Chondrocyte (in vitro differentiated cells): Measurements from ENCODE around the gene RHCE. TPM values are rescaled to one million over a fixed set of nuclear protein-coding genes. Genes with fewer than 3 reads are reported as not detected.
"Not testable (repeated sequence)": the region's sequence is repeated elsewhere in the genome, so short reads cannot be mapped to it uniquely, and the experiment has no call there.

ENCODE experiments used
- DNase-seq: peaks from one replicate; pipeline ENCODE4 v3.0.0; 2021; ENCODE audit warnings: mixed read lengths, low spot score
- H3K27ac Mint-ChIP-seq: one replicate; pipeline ENCODE4 v1.8.0; 2021; ENCODE audit warnings: mild to moderate bottlenecking, moderate library complexity, mixed read lengths; ENCODE audit not compliant: unreplicated experiment
- H3K27me3 Mint-ChIP-seq: 2 replicates; pipeline ENCODE4 v1.8.0; 2021; ENCODE audit warnings: low read depth, mixed read lengths
- H3K36me3 Mint-ChIP-seq: 2 replicates; pipeline ENCODE4 v1.8.0; 2021; ENCODE audit warnings: low read depth, mixed read lengths
- H3K4me1 Mint-ChIP-seq: 2 replicates; pipeline ENCODE4 v1.8.0; 2021; ENCODE audit warnings: low read depth, mild to moderate bottlenecking, mixed read lengths
- H3K4me3 Mint-ChIP-seq: one replicate; pipeline ENCODE4 v1.8.0; 2021; ENCODE audit warnings: mild to moderate bottlenecking, moderate library complexity, mixed read lengths; ENCODE audit not compliant: unreplicated experiment
- H3K9me3 Mint-ChIP-seq: 2 replicates; pipeline ENCODE4 v1.8.0; 2021; ENCODE audit warnings: low read depth, mixed read lengths
- total RNA-seq: library from RNA; stranded (reverse); gene quantifications from 3 replicates; pipeline ENCODE4 v1.2.1, GENCODE V29; 2021
- TF ChIP-seq, protein P1 (sequence below): fragments of 200-600 bp; sonication (generic); IDR thresholded peaks from 2 replicates; pipeline ENCODE4 v1.5.0; 2021; ENCODE audit warnings: antibody characterized with exemption, mild to moderate bottlenecking, moderate library complexity

Gene RHCE
- total RNA-seq, 1 donor from 2014 or later: 1.0 TPM

DNA sequence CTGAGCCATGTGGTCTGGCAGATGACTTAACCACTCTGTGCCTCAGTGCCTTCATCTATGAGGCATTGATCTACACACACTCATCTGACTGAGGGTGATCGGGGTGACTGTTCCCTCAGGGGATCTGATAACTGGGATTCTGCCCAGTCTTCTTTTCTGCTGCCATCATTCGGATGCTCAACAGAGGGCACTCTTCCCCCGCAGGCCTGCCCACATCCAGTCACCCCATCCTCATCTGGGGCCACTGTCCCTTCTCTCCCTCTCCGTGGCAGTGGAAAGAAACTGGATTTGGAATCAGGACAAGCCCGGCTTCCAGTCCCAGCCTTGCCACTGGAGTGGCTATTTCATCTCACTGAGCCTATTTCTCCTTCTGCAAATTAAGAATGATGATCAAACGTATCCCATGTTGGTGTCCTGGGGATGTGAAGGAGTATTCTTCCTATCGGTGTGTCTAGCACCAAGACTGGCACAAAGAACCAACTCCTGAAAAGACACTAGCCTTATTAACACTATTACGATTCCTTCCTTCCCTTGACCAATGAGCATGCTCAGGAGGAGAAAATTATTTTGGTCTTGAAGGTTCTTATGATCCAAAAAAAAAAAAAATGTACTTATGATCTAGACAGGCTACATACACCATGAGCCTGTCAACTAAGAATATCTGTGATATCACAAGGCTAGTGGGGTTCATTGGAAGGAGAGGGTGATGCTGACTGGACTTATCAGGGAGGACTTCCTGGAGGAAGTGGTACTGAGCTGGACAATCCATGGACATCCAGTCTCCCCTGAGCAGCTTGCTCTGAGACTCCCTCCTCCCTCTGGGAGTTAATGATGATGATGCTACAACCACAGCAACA is 17.4 kb downstream of the RHCE start:
- H3K4me3 Mint-ChIP-seq, H3K4me1 Mint-ChIP-seq, H3K36me3 Mint-ChIP-seq, H3K27ac Mint-ChIP-seq, H3K9me3 Mint-ChIP-seq, DNase-seq: not testable (repeated sequence)
- peaks cover 13% of the 10 kb centered on the region for H3K27me3 Mint-ChIP-seq
- TF ChIP-seq, protein P1, sequence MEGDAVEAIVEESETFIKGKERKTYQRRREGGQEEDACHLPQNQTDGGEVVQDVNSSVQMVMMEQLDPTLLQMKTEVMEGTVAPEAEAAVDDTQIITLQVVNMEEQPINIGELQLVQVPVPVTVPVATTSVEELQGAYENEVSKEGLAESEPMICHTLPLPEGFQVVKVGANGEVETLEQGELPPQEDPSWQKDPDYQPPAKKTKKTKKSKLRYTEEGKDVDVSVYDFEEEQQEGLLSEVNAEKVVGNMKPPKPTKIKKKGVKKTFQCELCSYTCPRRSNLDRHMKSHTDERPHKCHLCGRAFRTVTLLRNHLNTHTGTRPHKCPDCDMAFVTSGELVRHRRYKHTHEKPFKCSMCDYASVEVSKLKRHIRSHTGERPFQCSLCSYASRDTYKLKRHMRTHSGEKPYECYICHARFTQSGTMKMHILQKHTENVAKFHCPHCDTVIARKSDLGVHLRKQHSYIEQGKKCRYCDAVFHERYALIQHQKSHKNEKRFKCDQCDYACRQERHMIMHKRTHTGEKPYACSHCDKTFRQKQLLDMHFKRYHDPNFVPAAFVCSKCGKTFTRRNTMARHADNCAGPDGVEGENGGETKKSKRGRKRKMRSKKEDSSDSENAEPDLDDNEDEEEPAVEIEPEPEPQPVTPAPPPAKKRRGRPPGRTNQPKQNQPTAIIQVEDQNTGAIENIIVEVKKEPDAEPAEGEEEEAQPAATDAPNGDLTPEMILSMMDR: peak; percentile 73

DNA sequence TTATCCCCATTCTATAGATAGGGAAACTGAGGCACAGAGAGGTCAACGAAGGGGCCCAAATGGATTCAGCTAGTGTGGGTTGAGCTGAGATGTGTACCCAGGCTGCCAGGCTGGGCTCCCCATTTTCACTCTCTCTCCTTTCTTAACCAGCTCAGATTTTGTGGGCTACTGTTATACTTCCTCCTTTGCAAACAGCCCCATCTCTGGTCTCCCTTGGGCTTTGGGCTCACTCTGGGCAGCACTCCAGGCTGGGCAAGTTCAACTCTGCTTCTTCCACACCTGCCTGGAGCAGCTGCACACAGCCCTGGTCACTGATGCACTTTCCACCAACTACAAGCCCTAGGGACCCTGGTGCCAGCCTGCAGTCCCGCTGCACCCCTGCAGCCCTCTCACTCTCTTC is 22.5 kb downstream of the RHCE start:
- H3K4me1 Mint-ChIP-seq, H3K27ac Mint-ChIP-seq: not testable (repeated sequence)
- H3K27me3 Mint-ChIP-seq: peaks cover 15% of the 10 kb centered on the region

DNA sequence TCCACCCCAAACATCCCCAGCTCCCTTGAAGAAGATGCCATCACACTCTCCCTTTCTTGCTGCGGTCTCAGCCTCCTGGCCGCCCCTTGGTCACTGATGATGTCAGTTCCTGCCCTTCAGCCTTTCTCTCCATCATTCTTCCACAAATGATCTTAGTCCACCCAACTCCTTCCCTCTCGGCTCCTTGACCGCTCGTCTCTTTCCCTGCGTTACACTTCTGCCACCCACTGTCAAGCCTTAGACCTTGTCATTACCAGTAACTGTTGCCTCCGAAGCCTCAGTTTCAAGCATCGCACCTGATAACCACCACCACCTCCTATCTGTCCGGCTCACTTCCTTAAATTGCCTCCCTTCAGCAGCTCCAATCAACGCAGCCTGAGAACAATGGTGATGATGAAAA is 23.1 kb downstream of the RHCE start:
- DNase-seq, H3K9me3 Mint-ChIP-seq, H3K4me3 Mint-ChIP-seq, H3K4me1 Mint-ChIP-seq, H3K27ac Mint-ChIP-seq, H3K36me3 Mint-ChIP-seq: not testable (repeated sequence)
- H3K27me3 Mint-ChIP-seq: peaks cover 15% of the 10 kb centered on the region

More for the DNA sequence above, 22.5 kb downstream of the RHCE start:
- not testable (repeated sequence) for DNase-seq, H3K4me3 Mint-ChIP-seq, H3K36me3 Mint-ChIP-seq, H3K9me3 Mint-ChIP-seq

DNA sequence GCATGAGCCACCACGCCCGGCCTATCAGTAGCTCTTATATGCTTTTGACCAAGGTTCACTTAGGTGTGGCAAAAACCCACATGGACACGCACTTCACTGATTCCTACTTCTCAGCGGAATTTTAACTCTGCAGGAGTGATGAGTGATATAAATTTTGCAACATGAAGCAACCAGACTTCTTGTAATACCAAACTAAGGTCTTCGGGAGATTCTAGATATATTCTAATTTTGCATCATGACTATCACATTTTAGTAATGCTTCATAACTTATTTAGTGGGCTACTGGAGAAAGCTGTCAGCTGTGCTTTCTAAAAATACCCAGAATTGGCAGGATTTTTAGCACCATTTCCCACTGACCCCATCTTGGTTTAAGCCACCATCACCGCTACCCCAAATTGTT is 27.8 kb downstream of the RHCE start:
- no peaks in the 10 kb centered on the region for H3K4me1 Mint-ChIP-seq
- TF ChIP-seq, protein P1: no peak
- H3K27ac Mint-ChIP-seq: no peak overlapping the region
- peaks cover 1% of the 10 kb centered on the region for H3K27me3 Mint-ChIP-seq
- no peak overlapping the region for H3K4me3 Mint-ChIP-seq
- H3K9me3 Mint-ChIP-seq: no peaks in the 10 kb centered on the region
- no peaks in the 10 kb centered on the region for H3K36me3 Mint-ChIP-seq
- DNase-seq: no peak

DNA sequence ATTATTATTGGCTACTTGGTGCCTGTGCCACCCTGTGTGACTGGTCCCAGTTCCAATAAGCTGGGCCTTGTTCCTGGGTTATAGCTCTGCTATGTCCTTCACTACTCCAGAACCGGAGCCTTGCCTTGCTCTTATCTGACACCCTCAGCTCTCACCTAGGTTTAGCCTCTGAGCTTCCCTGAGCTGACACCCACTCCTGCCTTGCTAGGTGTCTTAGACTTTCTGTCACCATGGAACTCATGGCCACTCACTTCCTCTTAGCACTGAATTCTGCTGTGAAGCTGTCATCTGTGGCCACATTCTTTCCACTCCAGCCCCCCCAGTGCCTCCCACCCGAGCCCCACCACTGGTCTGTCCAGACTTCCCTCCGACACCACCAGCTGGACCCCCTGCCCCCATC is 30.9 kb downstream of the RHCE start:
- H3K9me3 Mint-ChIP-seq, H3K36me3 Mint-ChIP-seq, DNase-seq, H3K4me3 Mint-ChIP-seq, H3K27ac Mint-ChIP-seq, H3K4me1 Mint-ChIP-seq, H3K27me3 Mint-ChIP-seq: not testable (repeated sequence)

DNA sequence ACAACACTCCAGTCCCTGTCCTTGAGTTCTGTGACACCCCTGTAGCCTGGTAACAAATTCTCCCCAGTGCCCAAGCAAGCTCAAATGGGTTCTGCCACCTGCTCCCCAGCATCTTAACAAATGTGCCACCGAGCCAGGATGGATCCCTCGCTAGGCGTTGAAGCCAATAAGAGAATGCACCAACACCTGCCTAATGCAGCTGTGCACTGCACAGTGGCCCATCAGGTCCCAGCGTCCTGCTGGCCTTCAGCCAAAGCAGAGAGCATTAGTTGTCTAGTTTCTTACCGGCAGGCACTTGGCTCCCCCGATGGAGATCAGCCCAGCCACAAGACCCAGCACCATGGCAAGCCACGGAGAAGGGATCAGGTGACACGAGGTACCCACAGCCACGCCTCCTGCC is 31.9 kb downstream of the RHCE start:
- H3K4me3 Mint-ChIP-seq, H3K27ac Mint-ChIP-seq, H3K27me3 Mint-ChIP-seq, H3K9me3 Mint-ChIP-seq, DNase-seq, H3K4me1 Mint-ChIP-seq, H3K36me3 Mint-ChIP-seq: not testable (repeated sequence)

DNA sequence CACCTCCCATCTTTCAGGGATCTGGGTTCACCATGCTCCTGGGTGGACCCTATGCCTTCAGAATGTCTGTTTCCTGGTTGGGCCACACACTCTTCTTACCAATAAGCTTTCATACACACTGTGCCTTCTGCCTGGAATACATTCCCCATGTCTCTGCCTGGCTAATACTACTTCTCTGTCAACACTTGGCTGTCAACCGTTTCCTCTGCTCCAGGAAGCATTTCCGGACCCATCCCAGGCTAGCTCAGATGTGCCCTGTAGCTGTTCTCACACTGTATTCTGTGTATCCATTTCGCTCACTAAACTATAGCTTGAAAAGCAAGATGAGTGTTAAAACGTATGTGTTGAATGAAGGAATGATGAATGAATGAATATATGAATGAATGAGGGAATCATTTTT is 33.5 kb downstream of the RHCE start:
- H3K27ac Mint-ChIP-seq, H3K4me3 Mint-ChIP-seq, H3K36me3 Mint-ChIP-seq, H3K27me3 Mint-ChIP-seq, DNase-seq, H3K9me3 Mint-ChIP-seq, H3K4me1 Mint-ChIP-seq: not testable (repeated sequence)

DNA sequence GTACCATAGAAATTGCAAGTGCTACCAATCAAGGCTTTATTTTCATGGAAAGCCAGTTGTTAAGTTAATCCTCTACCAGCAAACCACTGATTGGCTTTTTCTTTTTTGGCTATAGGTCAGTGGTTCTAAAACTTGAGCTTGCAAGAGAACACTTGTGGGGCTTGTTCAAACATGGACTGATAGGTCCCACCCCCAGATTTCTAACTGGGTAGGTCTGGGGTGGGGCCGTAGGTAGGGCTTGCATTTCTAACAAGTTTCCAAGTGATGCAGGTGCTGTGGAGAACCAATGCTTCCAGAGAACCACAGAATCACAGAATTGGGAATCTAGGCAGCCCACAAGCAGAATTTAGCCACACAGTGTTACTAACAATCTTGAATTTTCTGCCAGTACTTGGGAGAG is 36.8 kb downstream of the RHCE start:
- H3K27ac Mint-ChIP-seq, DNase-seq, H3K9me3 Mint-ChIP-seq, H3K4me3 Mint-ChIP-seq, H3K4me1 Mint-ChIP-seq, H3K36me3 Mint-ChIP-seq, H3K27me3 Mint-ChIP-seq: not testable (repeated sequence)

DNA sequence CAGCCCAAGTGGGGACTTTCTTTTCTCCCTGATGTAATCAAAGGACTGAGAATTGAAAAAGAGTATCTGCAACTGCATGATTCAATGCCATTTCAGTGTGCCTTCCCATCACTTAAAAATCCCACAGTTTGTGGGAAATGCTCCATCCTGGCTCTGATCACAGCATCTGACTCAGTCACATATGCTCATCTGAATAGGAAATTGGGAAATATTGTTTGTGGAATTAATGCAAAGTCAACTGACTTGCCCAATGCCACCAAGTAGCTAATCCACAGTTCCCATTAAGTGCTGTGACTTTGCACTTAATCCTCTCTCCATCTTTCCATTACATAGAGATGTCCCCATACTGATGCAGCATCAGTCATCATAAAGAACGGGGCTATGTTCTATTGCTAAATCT is 37.5 kb downstream of the RHCE start:
- not testable (repeated sequence) for H3K4me3 Mint-ChIP-seq, H3K36me3 Mint-ChIP-seq, H3K27ac Mint-ChIP-seq, DNase-seq, H3K4me1 Mint-ChIP-seq, H3K9me3 Mint-ChIP-seq, H3K27me3 Mint-ChIP-seq

DNA sequence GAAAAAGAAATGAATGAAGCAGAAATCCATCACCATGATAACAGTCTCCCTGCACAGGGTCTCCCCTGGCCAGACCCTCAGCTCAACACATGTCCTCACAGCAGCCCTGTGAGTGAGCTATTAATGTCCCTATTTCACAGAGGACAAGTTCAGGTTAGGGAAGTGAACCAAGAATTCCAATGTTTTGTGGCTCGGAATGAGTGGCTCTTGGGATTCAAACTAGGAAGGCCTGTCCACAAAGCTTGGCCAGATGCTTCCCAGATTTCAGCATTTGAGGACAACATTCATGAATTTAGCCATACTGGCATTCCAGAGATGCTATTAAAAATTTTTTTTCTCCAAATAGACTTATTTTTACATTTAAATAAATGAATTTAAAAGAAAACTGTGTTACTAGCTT is 38.1 kb downstream of the RHCE start:
- H3K4me1 Mint-ChIP-seq, H3K27ac Mint-ChIP-seq, H3K4me3 Mint-ChIP-seq, H3K27me3 Mint-ChIP-seq, H3K9me3 Mint-ChIP-seq, DNase-seq, H3K36me3 Mint-ChIP-seq: not testable (repeated sequence)

DNA sequence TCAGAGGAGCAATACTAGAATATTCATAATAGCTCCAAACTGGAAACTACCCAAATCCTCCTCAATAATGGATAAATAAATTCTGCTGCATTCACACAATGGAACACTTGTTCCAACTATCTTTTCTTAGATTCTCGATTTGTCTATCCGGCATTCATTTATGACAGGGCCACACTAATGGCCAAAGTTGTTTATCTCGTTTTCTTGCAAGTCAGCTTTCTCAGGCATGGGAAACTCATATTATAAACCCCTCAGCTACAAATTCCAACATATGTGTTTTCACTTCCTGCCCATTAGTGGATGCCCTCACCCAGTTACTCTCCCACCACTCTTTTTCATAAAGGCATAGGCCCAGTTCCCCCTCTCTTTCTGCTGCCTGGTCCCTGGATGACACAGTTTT is 42.3 kb downstream of the RHCE start:
- DNase-seq, H3K4me1 Mint-ChIP-seq, H3K27me3 Mint-ChIP-seq, H3K27ac Mint-ChIP-seq, H3K9me3 Mint-ChIP-seq, H3K36me3 Mint-ChIP-seq, H3K4me3 Mint-ChIP-seq: not testable (repeated sequence)
